ENCODE results near the gene HCN3.
A peak's percentile ranks its signal among the peaks of the same experiment; 100 is the strongest.
"Not testable (repeated sequence)": the region's sequence is repeated elsewhere in the genome, so short reads cannot be mapped to it uniquely, and the experiment has no call there.

Gene HCN3

GRCh38 chr1:155318082-155318481 lies 40.8 kb downstream of the HCN3 start:
- no peak for DNase-seq

GRCh38 chr1:155319536-155319935 lies 42.3 kb downstream of the HCN3 start:
- no peak for DNase-seq

- no peak for DNase-seq
Measured at GRCh38 chr1:155320252-155320651, 43.0 kb downstream of the HCN3 start.

- DNase-seq: no peak
Measured at GRCh38 chr1:155320661-155321617, 43.7 kb downstream of the HCN3 start, which contains the start of gene RUSC1. Gene RUSC1 (plus strand): TSS chr1:155320894. CDS start chr1:155321774, 880 bp downstream.

GRCh38 chr1:155321639-155322503 lies 44.6 kb downstream of the HCN3 start:
- peak; percentile 12 for DNase-seq

GRCh38 chr1:155322571-155322952 lies 45.3 kb downstream of the HCN3 start:
- DNase-seq: peak; percentile 15

- peak; percentile 90 for DNase-seq
Measured at GRCh38 chr1:155322953-155323728, 45.9 kb downstream of the HCN3 start.

- peak; percentile 95 for DNase-seq
Measured at GRCh38 chr1:155323729-155324036, 46.4 kb downstream of the HCN3 start.

DNA sequence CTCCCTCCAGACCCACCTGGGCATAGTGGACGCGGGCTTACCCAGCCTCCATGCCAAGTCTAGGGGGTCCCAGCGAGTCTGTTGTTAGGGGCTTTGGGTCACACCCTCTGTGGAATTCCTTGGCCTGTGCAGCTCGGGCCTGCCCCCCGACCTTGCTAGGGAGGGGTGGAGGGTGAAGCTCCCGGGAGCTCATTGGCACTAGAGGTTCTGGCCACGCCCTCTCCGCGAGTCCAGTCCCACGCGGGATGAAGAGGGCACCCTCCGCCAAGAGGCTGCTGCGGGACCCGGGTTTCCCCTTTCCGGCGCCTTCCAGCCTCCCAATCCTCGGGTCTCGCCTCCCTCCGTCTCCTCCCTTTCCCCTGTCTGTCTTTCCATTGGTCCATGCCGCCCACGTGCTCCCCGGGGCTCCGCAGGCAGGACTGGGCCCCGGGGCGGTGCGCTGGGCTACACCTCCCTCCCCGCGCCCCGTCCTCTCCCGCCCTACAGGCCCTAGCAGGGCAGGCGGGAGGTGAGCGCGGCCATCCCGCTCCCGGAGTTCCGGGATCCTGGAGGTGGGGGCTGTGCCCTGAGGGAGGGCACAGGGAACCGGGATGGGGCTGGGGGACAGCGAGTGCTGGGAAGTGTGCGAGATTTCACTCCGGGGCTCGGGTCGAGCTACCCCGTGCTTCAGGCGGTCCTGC lies 46.9 kb downstream of the HCN3 start:
- DNase-seq: peak; percentile 97

- peak; percentile 50 for DNase-seq
Measured at GRCh38 chr1:155324717-155325602, 47.7 kb downstream of the HCN3 start.

DNA sequence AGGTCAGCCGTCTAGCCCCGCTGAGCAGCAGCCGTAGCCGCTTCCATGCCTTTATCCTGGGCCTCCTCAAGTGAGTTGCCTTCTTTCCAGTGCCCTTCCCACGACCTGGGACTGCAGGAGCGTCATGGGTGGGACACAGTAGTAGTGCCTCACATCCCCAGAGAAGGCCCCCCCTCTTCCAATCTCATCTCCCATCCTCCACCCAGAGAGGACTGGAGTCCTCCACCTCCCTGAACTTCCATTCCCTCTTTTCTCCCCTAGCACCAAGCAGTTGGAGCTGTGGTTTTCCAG lies 48.3 kb downstream of the HCN3 start:
- DNase-seq: no peak

DNA sequence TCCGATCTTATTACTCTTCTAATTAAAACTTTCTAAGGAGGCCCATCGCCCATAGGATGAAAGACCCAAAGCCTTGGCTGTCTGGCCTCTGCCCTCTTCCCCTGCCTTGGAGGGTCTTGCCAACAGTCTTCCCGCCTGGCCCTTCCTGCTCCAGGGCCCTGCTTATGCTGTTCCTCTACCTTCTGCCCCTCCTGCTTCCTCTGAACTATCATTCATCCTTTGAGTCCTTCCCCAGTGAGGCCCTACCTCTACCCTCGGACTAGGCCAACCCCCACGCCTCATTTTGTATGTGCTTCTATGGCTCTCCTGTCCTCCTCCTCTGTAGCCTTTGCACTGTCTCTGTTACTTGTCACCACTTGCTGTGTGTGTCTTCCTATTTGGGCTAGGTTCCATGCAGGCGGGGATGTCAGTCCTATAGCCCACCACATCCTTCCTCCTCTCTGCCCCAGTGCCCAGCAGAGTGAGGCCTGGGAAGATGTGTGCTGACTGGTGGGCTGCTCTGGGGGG lies 48.8 kb downstream of the HCN3 start:
- no peak for DNase-seq

- no peak for DNase-seq
Measured at GRCh38 chr1:155326631-155327037, 49.4 kb downstream of the HCN3 start.

GRCh38 chr1:155327981-155328380 lies 50.7 kb downstream of the HCN3 start:
- DNase-seq: no peak

- DNase-seq: not testable (repeated sequence)
Measured at GRCh38 chr1:155328856-155329255, 51.6 kb downstream of the HCN3 start.

- no peak for DNase-seq
Measured at GRCh38 chr1:155329980-155330598, 52.8 kb downstream of the HCN3 start.

GRCh38 chr1:155334962-155335361 lies 57.7 kb downstream of the HCN3 start:
- DNase-seq: no peak
